Stimulated activated CD8-positive, alpha-beta memory T cell treated with anti-CD3 and anti-CD28 coated beads, Interleukin-12 subunit alpha, Interleukin-12 subunit beta, amount 100 ng/mL, for 4 hours (primary cell): ENCODE results near the gene TMPRSS12.
"Not testable (repeated sequence)": the region's sequence is repeated elsewhere in the genome, so short reads cannot be mapped to it uniquely, and the experiment has no call there.

ENCODE experiments used
- DNase-seq: peaks from one replicate; pipeline ENCODE4 v3.0.0-alpha.2; 2020; ENCODE audit warnings: low read depth

Gene TMPRSS12

GRCh38 chr12:50926932-50927331, 84.2 kb downstream of the TMPRSS12 start:
- DNase-seq = not testable (repeated sequence)

DNA sequence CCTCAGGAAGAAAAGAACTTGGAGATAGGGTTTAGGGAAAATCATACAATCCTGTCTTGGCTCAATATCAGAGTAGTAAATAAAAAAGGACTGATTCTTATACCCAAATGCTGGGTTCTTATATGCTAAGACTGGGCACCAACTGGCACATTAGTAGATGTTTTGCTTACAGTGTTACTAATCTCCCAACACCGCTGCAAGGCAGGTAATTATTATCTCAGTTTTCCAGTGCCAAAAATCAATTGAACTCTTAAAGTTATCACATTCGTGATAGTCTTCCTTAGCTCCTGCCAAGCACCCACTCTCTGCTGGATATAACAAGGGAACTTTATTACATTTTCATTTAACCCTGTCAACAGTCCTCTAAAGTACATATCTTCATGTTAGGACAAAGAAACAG, 84.6 kb downstream of the TMPRSS12 start:
- no peak for DNase-seq

DNA sequence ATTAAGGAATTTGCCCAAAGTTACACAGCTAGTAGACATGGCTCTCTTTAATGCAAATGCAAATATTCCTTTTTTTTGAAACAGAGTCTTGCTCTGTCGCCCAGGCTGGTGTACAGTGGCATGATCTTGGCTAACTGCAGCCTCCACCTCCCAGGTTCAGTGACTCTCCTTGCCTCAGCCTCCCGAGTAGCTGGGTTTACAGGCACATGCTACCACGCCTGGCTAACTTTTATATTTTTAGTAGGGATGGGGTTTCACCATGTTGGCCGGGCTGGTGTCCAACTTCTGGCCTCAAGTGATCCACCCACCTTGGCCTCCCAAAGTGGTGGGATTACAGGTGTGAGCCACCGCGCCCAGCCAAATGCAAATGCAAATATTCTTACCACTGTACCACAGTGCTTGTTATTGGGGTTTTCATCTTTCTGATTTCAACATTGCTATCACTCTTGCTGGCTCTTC, 85.1 kb downstream of the TMPRSS12 start:
- DNase-seq = no peak

DNA sequence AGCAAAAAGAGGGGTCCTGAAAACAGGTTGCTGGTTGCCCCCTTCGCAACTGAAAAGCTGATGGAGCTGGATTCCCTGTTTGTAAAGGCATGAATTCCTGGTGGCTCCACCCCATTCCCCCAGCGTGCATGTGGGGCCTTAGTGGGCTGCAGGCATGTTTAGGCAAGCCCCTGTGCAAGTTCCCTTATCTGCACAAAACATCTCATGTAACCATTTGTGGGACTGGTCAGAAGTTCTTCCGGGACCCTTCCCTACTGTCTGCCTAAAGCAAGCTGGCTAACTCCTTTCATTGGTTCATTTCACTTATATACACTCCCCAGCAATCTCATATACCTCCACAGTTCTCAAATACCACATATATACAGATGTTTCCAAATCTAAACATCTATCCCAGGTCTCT, 85.7 kb downstream of the TMPRSS12 start:
- DNase-seq = no peak

DNA sequence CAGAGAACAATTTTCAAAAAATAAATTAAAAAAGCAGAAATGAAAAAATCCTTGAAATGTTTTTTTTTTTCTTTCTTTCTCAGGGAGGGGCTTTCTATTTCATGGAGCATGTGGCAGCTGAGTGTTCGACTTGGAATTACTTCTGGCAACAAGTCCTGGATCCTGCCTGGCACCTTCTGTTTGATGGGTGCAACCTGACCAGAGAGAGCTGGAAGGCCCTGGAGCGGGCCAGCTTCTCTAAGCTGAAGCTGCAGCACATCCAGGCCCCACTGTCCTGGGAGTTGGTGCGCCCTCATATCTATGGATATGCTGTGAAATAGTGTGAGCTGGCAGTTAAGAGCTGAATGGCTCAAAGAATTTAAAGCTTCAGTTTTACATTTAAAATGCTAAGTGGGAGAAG, 87.1 kb downstream of the TMPRSS12 start:
- no peak for DNase-seq

GRCh38 chr12:50930477-50930876, 87.8 kb downstream of the TMPRSS12 start:
- not testable (repeated sequence) for DNase-seq

DNA sequence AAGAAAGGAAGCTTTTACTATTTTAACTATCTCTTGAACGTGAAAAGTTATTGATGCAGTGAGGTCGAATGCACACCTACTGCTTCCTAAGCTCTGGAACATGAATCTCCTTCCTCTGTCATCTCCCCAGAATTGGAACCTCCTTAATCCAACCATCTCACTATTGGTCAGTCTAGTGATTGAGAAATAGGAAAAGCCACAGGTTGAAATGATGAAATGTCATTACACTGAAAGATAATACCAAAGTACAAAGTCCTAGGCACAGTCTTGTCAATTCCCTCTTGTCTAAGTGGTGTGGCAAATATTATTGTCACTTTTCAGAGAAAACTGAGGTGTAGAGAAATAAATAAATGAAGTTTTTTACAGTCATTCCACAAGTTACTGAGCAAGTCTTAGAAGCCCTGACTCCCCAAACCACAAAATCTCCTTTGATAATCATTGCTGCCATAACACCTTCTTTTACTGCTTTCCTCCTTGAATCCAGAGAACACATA, 90.1 kb downstream of the TMPRSS12 start:
- DNase-seq = no peak

DNA sequence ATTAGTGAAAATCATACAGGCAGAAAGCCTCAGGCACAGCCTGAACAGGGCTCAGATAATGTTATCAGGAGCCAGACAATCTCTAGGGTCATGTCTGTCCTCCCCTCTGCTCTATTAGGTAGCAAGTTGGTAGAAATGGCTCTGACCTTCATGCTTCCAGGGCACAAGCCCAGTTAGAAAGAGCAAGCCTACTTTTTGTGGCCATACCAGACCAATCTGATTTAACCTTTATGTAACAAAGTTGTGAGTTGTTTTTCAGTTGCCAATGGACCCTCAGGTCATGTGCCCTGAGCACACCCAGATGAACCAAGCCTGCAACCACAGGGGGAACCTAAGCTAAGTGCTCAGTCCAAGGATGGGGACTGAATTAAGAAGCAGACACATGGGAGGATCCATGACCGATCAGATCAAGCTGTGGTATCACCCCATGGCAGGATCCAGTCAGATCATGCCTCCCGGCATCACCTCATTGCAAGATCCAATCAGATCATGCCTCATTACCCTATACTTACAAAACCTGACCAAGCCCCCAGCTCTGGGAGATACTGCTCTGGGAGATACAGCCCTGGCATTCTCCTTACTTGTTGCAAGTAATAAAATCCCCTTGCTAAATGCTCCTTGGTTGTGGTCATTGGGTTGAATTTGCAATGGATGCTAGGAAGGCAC, 90.9 kb downstream of the TMPRSS12 start:
- DNase-seq = no peak

- DNase-seq = no peak
Measured at GRCh38 chr12:50934371-50934851, 91.7 kb downstream of the TMPRSS12 start.

- no peak for DNase-seq
Measured at GRCh38 chr12:50934981-50935807, 92.5 kb downstream of the TMPRSS12 start.

GRCh38 chr12:50936821-50937530, 94.2 kb downstream of the TMPRSS12 start:
- no peak for DNase-seq
